Suppressor macrophage (primary cell): ENCODE measurements around the gene TLE7.

ENCODE experiments used
- DNase-seq, 4 experiments: peaks; one replicate each; pipeline ENCODE4 v3.0.0-alpha.2; 2020 to 2022

Gene TLE7

DNA sequence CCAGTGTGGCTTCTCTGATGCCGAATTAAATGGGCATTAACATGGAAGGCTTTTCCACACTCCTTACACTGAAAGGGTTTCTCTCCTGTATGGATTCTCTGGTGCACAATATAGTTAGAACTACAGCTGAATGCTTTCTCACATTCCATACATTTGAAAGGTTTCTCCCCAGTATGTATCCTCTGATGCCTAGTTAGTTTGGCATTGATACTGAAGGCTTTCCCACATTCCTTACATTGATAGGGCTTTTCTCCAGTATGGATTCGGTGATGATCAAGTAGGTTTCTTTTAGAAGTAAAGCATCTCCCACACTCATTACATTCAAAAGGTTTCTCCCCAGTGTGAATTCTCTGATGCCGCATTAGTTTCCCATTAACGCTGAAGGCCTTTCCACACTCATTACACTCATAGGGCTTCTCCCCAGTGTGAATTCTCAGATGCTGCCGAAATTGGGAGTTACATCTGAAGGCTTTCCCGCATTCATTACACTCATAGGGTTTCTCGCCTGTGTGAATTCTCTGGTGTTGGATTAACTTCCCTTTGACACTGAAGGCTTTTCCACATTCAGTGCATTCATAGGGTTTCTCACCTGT is 6.5 kb upstream of the TLE7 start:
- DNase-seq = no peak

DNA sequence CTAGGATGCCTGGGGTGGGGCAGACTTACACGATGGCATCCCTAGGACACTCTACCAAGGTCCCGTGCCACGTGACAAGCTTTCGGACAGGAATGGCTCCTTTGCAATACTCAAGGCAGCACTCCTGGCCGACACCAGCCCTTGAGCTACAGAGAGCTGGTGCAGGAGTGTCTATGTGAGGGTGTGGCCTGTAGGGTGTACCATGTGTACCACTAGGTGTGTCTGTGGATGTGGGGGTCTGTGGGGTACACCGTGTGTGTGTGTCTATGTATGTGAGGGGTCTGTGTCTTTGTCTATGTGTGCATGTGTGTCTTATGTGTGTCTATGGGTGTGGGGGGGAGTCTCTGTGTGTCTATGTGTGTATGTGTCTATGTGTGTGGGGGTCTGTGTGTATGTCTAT is 1.9 kb upstream of the TLE7 start:
- no peak for DNase-seq

- peak in 3 of 4 experiments; percentile 5 to 35 (median 16) for DNase-seq
Observed at GRCh38 chr16:71441348-71442050, 355 bp downstream of the TLE7 start.

- peak in 1 of 4 experiments; percentile 15 for DNase-seq
Observed at GRCh38 chr16:71440669-71441347, 1.0 kb downstream of the TLE7 start.

DNA sequence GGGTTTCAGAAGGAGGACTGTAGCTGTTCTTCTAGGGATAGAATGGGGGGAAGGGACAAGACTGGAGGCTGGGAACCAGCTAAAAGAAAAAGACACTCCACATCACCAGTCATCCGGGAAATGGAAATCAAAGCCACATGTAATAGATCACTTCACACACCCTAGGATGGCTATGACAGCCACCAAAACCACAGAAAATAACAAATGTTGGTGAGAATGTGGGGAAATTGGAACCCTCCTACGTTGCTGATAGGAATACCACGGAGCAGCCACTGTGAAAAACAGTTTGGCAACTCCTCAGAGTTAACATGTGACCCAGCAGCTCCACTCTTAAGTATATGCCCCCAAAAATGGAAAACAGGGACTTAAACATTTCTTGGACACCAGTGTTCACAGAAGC is 2.3 kb downstream of the TLE7 start:
- no peak for DNase-seq

- DNase-seq = no peak
Observed at GRCh38 chr16:71436473-71436872, 5.4 kb downstream of the TLE7 start.

DNA sequence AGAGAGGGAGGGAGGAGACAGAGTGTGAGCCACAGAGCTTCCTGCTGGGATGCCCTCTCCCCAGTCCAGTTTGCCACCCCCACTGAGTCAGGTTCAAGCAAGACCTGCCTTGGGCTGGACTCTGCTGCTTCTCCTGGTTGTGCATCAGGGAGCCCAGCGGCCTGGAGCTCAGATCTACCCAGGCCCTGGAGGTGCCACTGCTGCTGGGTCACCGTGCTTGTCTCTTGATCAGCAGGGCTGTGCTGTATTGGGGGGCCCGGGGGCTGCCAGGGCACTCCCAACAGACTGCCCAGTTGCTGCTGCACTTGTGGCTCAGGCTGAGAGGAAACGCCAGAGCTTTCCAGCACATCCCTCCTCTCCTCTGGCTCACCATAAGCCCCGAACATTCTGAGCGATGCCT is 8.9 kb downstream of the TLE7 start:
- DNase-seq = no peak

DNA sequence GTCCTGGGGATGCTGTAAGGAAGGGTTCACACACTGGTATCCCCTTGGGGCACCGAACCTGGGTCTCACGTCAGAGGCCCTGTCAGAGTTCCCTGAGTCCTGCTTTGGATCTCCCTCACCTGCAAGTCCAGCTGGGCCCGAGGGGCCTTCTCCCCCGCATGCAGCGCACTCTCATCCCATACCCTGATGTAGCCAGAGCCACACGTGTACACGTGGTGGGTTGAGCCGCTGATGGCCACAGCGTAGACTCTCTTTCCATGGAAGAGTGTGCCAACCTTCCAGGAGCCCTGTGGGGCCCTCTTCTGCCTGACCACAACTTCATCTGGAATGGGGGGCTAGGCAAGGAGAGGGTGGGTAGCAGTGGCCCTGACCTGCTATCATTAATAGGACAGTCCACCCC is 9.9 kb downstream of the TLE7 start:
- DNase-seq = no peak

DNA sequence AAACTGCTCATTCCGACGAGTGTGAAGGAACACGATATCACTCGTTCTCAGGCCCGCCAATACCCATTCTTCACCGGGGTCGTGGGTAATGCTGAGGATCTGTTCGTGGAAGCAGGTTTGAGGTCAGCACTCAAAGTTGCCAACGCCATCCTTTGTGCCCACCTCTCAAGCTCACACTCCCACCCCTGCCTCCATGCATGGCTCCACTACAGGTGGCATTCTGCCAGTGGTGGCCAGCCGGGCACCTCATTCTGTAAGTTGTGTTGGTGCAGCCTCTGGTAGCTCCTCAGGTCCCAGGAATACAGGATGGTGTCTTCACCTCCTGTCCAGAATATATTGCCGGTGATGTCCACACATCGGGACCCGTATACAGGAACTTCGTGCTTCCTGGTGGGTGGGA is 10.7 kb downstream of the TLE7 start:
- DNase-seq = no peak

- DNase-seq = no peak
Observed at GRCh38 chr16:71430744-71431143, 11.1 kb downstream of the TLE7 start.

GRCh38 chr16:71429581-71429980 is 12.3 kb downstream of the TLE7 start:
- DNase-seq = no peak

- DNase-seq = no peak
Observed at GRCh38 chr16:71428883-71429282, 13.0 kb downstream of the TLE7 start.

DNA sequence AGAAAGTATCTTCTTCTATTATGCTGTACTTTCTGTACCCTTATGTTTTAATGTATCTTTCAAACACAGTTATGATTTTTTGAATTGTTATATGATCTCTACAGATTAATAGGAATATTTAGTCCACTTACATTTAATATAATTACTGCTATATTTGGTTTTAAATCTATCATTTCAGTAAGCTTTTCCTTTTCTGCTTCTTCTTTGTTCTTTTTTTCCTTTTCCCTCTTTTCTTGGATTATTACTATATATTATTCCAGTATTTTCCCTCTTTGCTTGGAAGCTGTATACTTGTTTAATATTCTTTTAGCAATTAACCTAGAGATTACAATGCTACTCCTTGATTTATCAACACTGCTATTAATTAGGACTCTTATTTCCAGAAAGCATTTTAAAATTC is 13.5 kb downstream of the TLE7 start:
- DNase-seq = no peak

DNA sequence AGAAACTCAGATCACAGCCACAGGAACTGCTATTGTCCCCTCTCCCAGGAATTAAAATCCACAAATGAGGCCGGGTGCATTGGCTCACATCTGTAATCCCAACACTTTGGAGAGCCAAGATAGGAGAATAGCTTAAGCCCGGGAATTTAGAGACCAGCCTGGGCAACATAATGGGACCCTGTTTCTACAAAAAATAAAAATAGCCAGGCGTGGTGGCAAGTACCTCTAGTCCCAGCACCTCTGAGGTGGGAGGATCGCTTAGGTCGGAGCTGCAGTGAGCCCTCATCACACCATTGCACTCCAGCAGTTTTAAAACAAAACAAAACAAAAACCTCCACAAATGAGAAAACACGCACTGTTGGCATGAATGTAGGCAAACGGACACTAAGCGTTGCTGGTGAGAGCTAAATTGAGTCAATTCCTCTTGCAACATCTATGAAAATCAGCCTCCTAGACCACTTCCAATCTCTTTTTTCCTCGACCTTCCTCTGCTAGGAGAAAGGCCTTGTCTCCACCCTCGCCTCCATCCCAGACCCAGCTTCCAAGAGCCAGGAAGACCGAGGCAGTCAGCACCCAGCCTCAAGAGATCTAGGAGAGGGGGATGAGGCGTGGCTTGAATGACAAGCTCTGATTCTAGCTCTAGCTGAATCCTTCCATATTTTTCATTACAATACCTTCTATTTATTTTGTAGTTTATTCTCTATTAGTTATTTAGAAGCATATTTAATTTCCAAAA is 14.8 kb downstream of the TLE7 start:
- DNase-seq = no peak

GRCh38 chr16:71426069-71426879 is 15.6 kb downstream of the TLE7 start:
- peak in 3 of 4 experiments; percentile 4 to 6 (median 5) for DNase-seq

- DNase-seq = no peak
Observed at GRCh38 chr16:71425746-71426068, 16.1 kb downstream of the TLE7 start.

DNA sequence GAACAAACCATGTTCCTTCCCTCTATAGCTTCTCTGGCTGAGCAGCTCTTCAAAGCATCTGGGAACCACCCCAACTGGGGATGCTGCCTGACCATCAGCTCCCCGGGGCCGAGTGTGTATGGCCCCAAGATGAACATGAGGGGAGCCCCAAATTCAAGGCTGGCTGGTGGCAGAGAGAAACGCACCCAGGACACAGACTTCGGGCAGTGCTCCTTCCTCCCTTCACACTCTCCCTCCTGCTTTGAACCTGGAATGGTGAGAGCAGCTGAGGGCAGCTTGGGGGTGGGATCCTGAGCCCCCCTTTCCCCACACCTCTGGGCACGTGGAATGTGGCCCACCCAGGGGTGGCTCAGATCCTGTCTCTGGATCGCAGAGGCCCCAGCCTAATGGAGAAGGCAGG is 17.2 kb downstream of the TLE7 start:
- no peak for DNase-seq

- no peak for DNase-seq
Observed at GRCh38 chr16:71423865-71424264, 18.0 kb downstream of the TLE7 start.

DNA sequence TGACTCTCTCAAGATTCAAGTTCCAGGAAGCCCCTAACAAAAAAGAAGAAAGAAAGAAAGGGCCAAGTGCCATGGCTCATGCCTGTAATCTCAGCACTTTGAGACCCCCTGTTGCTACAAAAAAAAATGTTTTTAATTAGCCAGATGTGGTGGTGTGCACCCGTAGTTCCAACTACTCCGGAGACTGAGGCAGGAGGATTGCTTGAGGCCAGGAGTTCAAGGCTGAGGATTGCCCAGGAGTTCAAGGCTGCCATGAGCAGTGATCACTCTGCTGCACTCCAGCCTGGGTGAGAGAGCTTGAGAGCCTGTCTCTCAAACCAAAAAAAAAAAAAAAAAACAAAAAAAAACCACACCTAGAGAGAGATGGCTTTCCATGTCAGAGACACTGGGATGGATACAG is 18.8 kb downstream of the TLE7 start:
- DNase-seq = no peak

- DNase-seq = peak; percentile 26 to 54 (median 38)
Observed at GRCh38 chr16:71421911-71422310, 19.9 kb downstream of the TLE7 start.

DNA sequence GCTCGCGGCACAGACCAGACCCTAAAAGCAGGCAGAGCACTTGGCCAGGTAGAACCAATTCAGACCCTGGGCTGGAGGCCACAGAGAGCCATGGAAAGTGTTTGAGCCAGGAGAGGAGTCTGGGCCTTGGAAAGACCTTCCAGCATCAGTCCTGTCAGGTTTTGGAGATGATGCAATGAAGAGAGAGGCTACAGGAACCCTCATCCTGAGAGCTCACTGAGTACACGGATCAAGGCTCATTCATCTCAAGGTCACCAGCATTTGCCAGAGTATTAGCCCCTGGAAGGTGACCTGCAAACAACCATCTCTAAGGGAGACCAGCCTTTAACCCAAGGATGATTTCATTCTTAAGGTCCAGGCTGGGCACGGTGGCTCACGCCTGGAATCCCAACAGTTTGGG is 27.8 kb downstream of the TLE7 start:
- DNase-seq = no peak

- DNase-seq = no peak
Observed at GRCh38 chr16:71413341-71413740, 28.5 kb downstream of the TLE7 start.
